Measurements from ENCODE around the gene KRTAP4-5. TPM values are rescaled to one million over a fixed set of nuclear protein-coding genes. Genes with fewer than 3 reads are reported as not detected.
"Not testable (repeated sequence)": the region's sequence is repeated elsewhere in the genome, so short reads cannot be mapped to it uniquely, and the experiment has no call there.

KRTAP4-5 gene
- total RNA-seq, 6 experiments from 2014 or later: not detected

- Mint-ChIP-seq H3K36me3 (ENCODE audit: low read depth) (peaks cover 26% of the 10 kb centered on the region), H3K4me1 (ENCODE audit: low read depth) (peaks cover 78% of the 10 kb centered on the region), H3K9me3 (peaks cover 8% of the 10 kb centered on the region), H3K27ac (peak overlapping the region; percentile 76), H3K4me3 (no peak overlapping the region), H3K27me3 (ENCODE audit: insufficient read depth) (no peaks in the 10 kb centered on the region)
- TF ChIP-seq CTCF (IDR thresholded peaks at IDR 0.05): no peak
- DNase-seq: no peak
These were observed 27.9 kb downstream of the KRTAP4-5 start for GRCh38 chr17:41121742-41122141.

GRCh38 chr17:41119696-41120690 lies 29.6 kb downstream of the KRTAP4-5 start:
- peaks cover 20% of the 10 kb centered on the region for H3K36me3 Mint-ChIP-seq (ENCODE audit: low read depth)
- H3K27me3 Mint-ChIP-seq (ENCODE audit: insufficient read depth); H3K9me3 Mint-ChIP-seq: not testable (repeated sequence)
- peaks cover 91% of the 10 kb centered on the region for H3K4me1 Mint-ChIP-seq (ENCODE audit: low read depth)
- peak; percentile 90 for DNase-seq
- H3K27ac Mint-ChIP-seq: peak overlapping the region; percentile 85
- H3K4me3 Mint-ChIP-seq: peak overlapping the region; percentile 35; the same call in 1 of the 2 replicates

- H3K4me3 Mint-ChIP-seq: peak overlapping the region; percentile 17
- no peaks in the 10 kb centered on the region for H3K27me3 Mint-ChIP-seq (ENCODE audit: insufficient read depth)
- peaks cover 8% of the 10 kb centered on the region for H3K9me3 Mint-ChIP-seq
- TF ChIP-seq CTCF (IDR thresholded peaks at IDR 0.05): no peak
- H3K4me1 Mint-ChIP-seq (ENCODE audit: low read depth): peaks cover 83% of the 10 kb centered on the region
- peaks cover 20% of the 10 kb centered on the region for H3K36me3 Mint-ChIP-seq (ENCODE audit: low read depth)
- peak; percentile 59 for DNase-seq
- peak overlapping the region; percentile 77 for H3K27ac Mint-ChIP-seq
These were observed 30.9 kb downstream of the KRTAP4-5 start for GRCh38 chr17:41118721-41119120.

- peak within 1 kb of the TSS; percentile 17 for H3K4me3 Mint-ChIP-seq
- peaks cover 75% of the 10 kb centered on the region for H3K4me1 Mint-ChIP-seq (ENCODE audit: low read depth)
- DNase-seq; H3K27me3 Mint-ChIP-seq (ENCODE audit: insufficient read depth): not testable (repeated sequence)
- H3K9me3 Mint-ChIP-seq: peaks cover 14% of the 10 kb centered on the region
- H3K36me3 Mint-ChIP-seq (ENCODE audit: low read depth): peaks cover 22% of the 10 kb centered on the region
- peak within 1 kb of the TSS; percentile 77 for H3K27ac Mint-ChIP-seq
These were observed 31.7 kb downstream of the KRTAP4-5 start, which contains the start of gene KRTAP4-11 for GRCh38 chr17:41117846-41118386. TSS of gene KRTAP4-11 (minus strand) at chr17:41118373. CDS start at chr17:41118315, 58 bp downstream.

GRCh38 chr17:41116297-41116696 lies 33.3 kb downstream of the KRTAP4-5 start:
- Mint-ChIP-seq H3K4me1 (ENCODE audit: low read depth) (peaks cover 65% of the 10 kb centered on the region), H3K27ac (peak overlapping the region; percentile 67; the same call in 1 of the 2 replicates), H3K4me3 (no peak overlapping the region; the same call in 1 of the 2 replicates), H3K36me3 (ENCODE audit: low read depth) (peaks cover 21% of the 10 kb centered on the region), H3K27me3 (ENCODE audit: insufficient read depth) (no peaks in the 10 kb centered on the region), H3K9me3 (peaks cover 14% of the 10 kb centered on the region)
- DNase-seq: peak; percentile 68
- TF ChIP-seq CTCF (IDR thresholded peaks at IDR 0.05): no peak

GRCh38 chr17:41111151-41111885 lies 38.3 kb downstream of the KRTAP4-5 start:
- DNase-seq: no peak
- no peaks in the 10 kb centered on the region for H3K27me3 Mint-ChIP-seq (ENCODE audit: insufficient read depth)
- H3K4me3 Mint-ChIP-seq: peak overlapping the region; percentile 76; the same call in 1 of the 2 replicates
- H3K27ac Mint-ChIP-seq: peak overlapping the region; percentile 72; the same call in 1 of the 2 replicates
- H3K36me3 Mint-ChIP-seq (ENCODE audit: low read depth): peaks cover 53% of the 10 kb centered on the region
- no peak for TF ChIP-seq CTCF (IDR thresholded peaks at IDR 0.05)
- H3K9me3 Mint-ChIP-seq: peaks cover 28% of the 10 kb centered on the region
- H3K4me1 Mint-ChIP-seq (ENCODE audit: low read depth): peaks cover 46% of the 10 kb centered on the region

- Mint-ChIP-seq H3K36me3 (ENCODE audit: low read depth) (peaks cover 58% of the 10 kb centered on the region), H3K4me1 (ENCODE audit: low read depth) (peaks cover 50% of the 10 kb centered on the region), H3K9me3 (peaks cover 28% of the 10 kb centered on the region), H3K4me3 (peak overlapping the region; percentile 70), H3K27ac (peak overlapping the region; percentile 67; the same call in 1 of the 2 replicates)
- H3K27me3 Mint-ChIP-seq (ENCODE audit: insufficient read depth); DNase-seq: not testable (repeated sequence)
These were observed 40.8 kb downstream of the KRTAP4-5 start for GRCh38 chr17:41108728-41109386.
